Measurements from ENCODE around the gene UBAC2. TPM values are rescaled to one million over a fixed set of nuclear protein-coding genes. Genes with fewer than 3 reads are reported as not detected.

UBAC2 gene
- total RNA-seq, 1 experiment from 2014 or later = 41.0 TPM

DNA sequence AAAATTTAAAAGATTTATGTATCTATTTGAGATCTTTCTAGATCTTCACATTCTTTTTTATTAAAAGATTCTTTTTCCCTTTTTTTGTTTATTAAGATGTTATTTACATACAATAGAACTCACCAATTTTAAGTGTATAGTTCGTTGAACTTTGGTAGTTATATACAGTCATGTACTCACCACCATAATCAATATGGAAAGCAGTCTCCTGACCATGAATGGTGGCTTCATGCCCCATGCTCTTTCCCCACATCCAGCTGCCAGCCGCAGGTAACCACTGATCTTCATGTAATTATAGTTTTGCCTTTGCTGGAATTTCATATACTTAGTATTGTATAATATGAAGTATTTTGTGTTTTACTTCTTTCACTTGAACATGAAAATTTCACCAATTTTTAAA lies 127.1 kb downstream of the UBAC2 start:
- Mint-ChIP-seq H3K36me3 (ENCODE audit: insufficient read depth, unreplicated experiment) (no peaks in the 10 kb centered on the region), H3K27ac (ENCODE audit: unreplicated experiment) (no peak overlapping the region), H3K4me3 (ENCODE audit: low read depth, unreplicated experiment) (no peak overlapping the region), H3K27me3 (ENCODE audit: unreplicated experiment) (no peaks in the 10 kb centered on the region), H3K9me3 (ENCODE audit: low read depth, unreplicated experiment) (no peaks in the 10 kb centered on the region), H3K4me1 (ENCODE audit: low read depth, unreplicated experiment) (no peaks in the 10 kb centered on the region)
- CTCF ChIA-PET = no interaction called here
- intact Hi-C loops (cut with micrococcal nuclease; ENCODE audit: unreplicated experiment) = no loop called here
- no TSS peak for BruUV-seq (replicated peaks)
- TF ChIP-seq CTCF (IDR thresholded peaks at IDR 0.05; ENCODE audit: unreplicated experiment) = no peak
- no peak for DNase-seq

DNA sequence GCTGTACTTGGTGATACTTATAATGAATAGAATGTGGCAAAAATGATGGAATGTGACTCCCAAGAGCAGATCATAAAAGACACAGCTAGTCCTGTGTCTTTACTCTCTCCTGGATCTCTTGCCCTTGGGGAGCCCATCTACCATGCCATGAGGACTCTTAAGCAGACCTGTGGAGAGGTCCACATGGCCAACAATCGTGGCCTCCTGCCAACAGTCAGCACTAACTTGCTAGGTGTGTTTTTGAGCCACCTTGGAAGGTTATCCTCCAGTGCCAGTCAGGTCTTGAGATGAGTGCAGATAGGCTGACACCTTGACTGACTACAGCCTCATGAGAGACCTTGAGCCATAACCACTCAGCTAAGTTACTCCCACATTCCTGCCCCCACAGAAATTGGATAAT lies 128.8 kb downstream of the UBAC2 start:
- intact Hi-C loops (cut with micrococcal nuclease; ENCODE audit: unreplicated experiment) = no loop called here
- no peaks in the 10 kb centered on the region for H3K9me3 Mint-ChIP-seq (ENCODE audit: low read depth, unreplicated experiment)
- H3K4me1 Mint-ChIP-seq (ENCODE audit: low read depth, unreplicated experiment) = no peaks in the 10 kb centered on the region
- H3K4me3 Mint-ChIP-seq (ENCODE audit: low read depth, unreplicated experiment) = no peak overlapping the region
- CTCF ChIA-PET = no interaction called here
- H3K27ac Mint-ChIP-seq (ENCODE audit: unreplicated experiment) = no peak overlapping the region
- no peak for DNase-seq
- H3K36me3 Mint-ChIP-seq (ENCODE audit: insufficient read depth, unreplicated experiment) = no peaks in the 10 kb centered on the region
- no peak for TF ChIP-seq CTCF (IDR thresholded peaks at IDR 0.05; ENCODE audit: unreplicated experiment)
- H3K27me3 Mint-ChIP-seq (ENCODE audit: unreplicated experiment) = no peaks in the 10 kb centered on the region
- BruUV-seq (replicated peaks) = no TSS peak

- H3K9me3 Mint-ChIP-seq (ENCODE audit: low read depth, unreplicated experiment) = no peaks in the 10 kb centered on the region
- no peak overlapping the region for H3K27ac Mint-ChIP-seq (ENCODE audit: unreplicated experiment)
- TF ChIP-seq CTCF (IDR thresholded peaks at IDR 0.05; ENCODE audit: unreplicated experiment) = no peak
- no peak for DNase-seq
- H3K27me3 Mint-ChIP-seq (ENCODE audit: unreplicated experiment) = no peaks in the 10 kb centered on the region
- no peaks in the 10 kb centered on the region for H3K4me1 Mint-ChIP-seq (ENCODE audit: low read depth, unreplicated experiment)
- intact Hi-C loops (cut with micrococcal nuclease; ENCODE audit: unreplicated experiment) = no loop called here
- H3K36me3 Mint-ChIP-seq (ENCODE audit: insufficient read depth, unreplicated experiment) = no peaks in the 10 kb centered on the region
- no peak overlapping the region for H3K4me3 Mint-ChIP-seq (ENCODE audit: low read depth, unreplicated experiment)
- CTCF ChIA-PET = interaction anchor here (0.6 kb wide), 1 partner anchor 640 kb away, joined by 8 read pairs; no protein-coding TSS in a partner anchor
- BruUV-seq (replicated peaks) = no TSS peak
Observed at GRCh38 chr13:99330942-99331341, 130.3 kb downstream of the UBAC2 start.

- H3K27me3 Mint-ChIP-seq (ENCODE audit: unreplicated experiment) = no peaks in the 10 kb centered on the region
- H3K4me3 Mint-ChIP-seq (ENCODE audit: low read depth, unreplicated experiment) = no peak overlapping the region
- intact Hi-C loops (cut with micrococcal nuclease; ENCODE audit: unreplicated experiment) = no loop called here
- no peaks in the 10 kb centered on the region for H3K9me3 Mint-ChIP-seq (ENCODE audit: low read depth, unreplicated experiment)
- no peak for TF ChIP-seq CTCF (IDR thresholded peaks at IDR 0.05; ENCODE audit: unreplicated experiment)
- no peaks in the 10 kb centered on the region for H3K4me1 Mint-ChIP-seq (ENCODE audit: low read depth, unreplicated experiment)
- H3K27ac Mint-ChIP-seq (ENCODE audit: unreplicated experiment) = no peak overlapping the region
- CTCF ChIA-PET = no interaction called here
- no peaks in the 10 kb centered on the region for H3K36me3 Mint-ChIP-seq (ENCODE audit: insufficient read depth, unreplicated experiment)
- DNase-seq = no peak
- BruUV-seq (replicated peaks) = no TSS peak
Observed at GRCh38 chr13:99331881-99332293, 131.2 kb downstream of the UBAC2 start.
